Astrocyte (in vitro differentiated cells and primary cell): ENCODE data around the gene B4GALNT1. TPM values are rescaled to one million over a fixed set of nuclear protein-coding genes. Genes with fewer than 3 reads are reported as not detected.

Source experiments
- DNase-seq: peaks from one replicate; pipeline ENCODE4 v3.0.0-alpha.2; 2010; ENCODE audit warnings: low read depth
- FAIRE-seq: peaks from 2 replicates; lab custom pipeline; 2011; peaks lifted over from hg19 to GRCh38; lab: Jason Lieb, UNC
- H2AFZ ChIP-seq: 2 replicates; pipeline ENCODE4 v1.6.0; 2012; ENCODE audit warnings: low read depth, low read length, inconsistent platforms
- H3K27ac ChIP-seq: 2 replicates; pipeline ENCODE4 v1.5.1; 2011; ENCODE audit warnings: low read depth, low read length, inconsistent platforms
- H3K27me3 ChIP-seq: 2 replicates; pipeline ENCODE4 v1.6.0; 2011; ENCODE audit warnings: low read length, inconsistent platforms; ENCODE audit not compliant: insufficient read depth
- H3K36me3 ChIP-seq: 2 replicates; pipeline ENCODE4 v1.5.1; 2011; ENCODE audit warnings: low read length, inconsistent platforms; ENCODE audit not compliant: insufficient read depth
- H3K4me1 ChIP-seq: 2 replicates; pipeline ENCODE4 v1.5.1; 2011; ENCODE audit warnings: low read length, inconsistent platforms; ENCODE audit not compliant: insufficient read depth
- H3K4me2 ChIP-seq: 2 replicates; pipeline ENCODE4 v1.6.0; 2012; ENCODE audit warnings: low read length, inconsistent platforms
- H3K4me3 ChIP-seq: 2 replicates; pipeline ENCODE4 v1.5.1; 2011; ENCODE audit warnings: low read depth, mild to moderate bottlenecking, low read length, inconsistent platforms; ENCODE audit not compliant: insufficient read depth
- H3K79me2 ChIP-seq: 2 replicates; pipeline ENCODE4 v1.6.0; 2012; ENCODE audit warnings: mild to moderate bottlenecking, low read length, inconsistent platforms; ENCODE audit not compliant: insufficient read depth
- H3K9ac ChIP-seq: 2 replicates; pipeline ENCODE4 v1.6.0; 2012; ENCODE audit warnings: mild to moderate bottlenecking, low read length, inconsistent platforms
- H3K9me3 ChIP-seq: 2 replicates; pipeline ENCODE4 v1.5.1; 2012; ENCODE audit warnings: low read depth, mild to moderate bottlenecking, low read length, inconsistent platforms; ENCODE audit not compliant: insufficient read depth
- H4K20me1 ChIP-seq: 2 replicates; pipeline ENCODE4 v1.6.0; 2012; ENCODE audit warnings: low read length, inconsistent platforms; ENCODE audit not compliant: insufficient read depth
- H3K27ac Mint-ChIP-seq: one replicate; pipeline ENCODE4 v1.8.0; 2021; ENCODE audit warnings: mild to moderate bottlenecking, mixed read lengths; ENCODE audit not compliant: unreplicated experiment
- H3K27me3 Mint-ChIP-seq: one replicate; pipeline ENCODE4 v1.8.0; 2021; ENCODE audit warnings: low read depth, mixed read lengths; ENCODE audit not compliant: unreplicated experiment
- H3K36me3 Mint-ChIP-seq: one replicate; pipeline ENCODE4 v1.8.0; 2021; ENCODE audit warnings: low read depth, mixed read lengths; ENCODE audit not compliant: unreplicated experiment
- H3K4me1 Mint-ChIP-seq: one replicate; pipeline ENCODE4 v1.8.0; 2021; ENCODE audit warnings: low read depth, mixed read lengths; ENCODE audit not compliant: unreplicated experiment
- H3K4me3 Mint-ChIP-seq: one replicate; pipeline ENCODE4 v1.8.0; 2021; ENCODE audit warnings: mild to moderate bottlenecking, moderate library complexity, mixed read lengths; ENCODE audit not compliant: unreplicated experiment
- H3K9me3 Mint-ChIP-seq: one replicate; pipeline ENCODE4 v1.8.0; 2021; ENCODE audit warnings: mild to moderate bottlenecking, mixed read lengths; ENCODE audit not compliant: unreplicated experiment
- CTCF ChIP-seq: IDR thresholded peaks from 2 replicates; pipeline ENCODE4 v1.5.1; 2011; ENCODE audit warnings: low read depth, mild to moderate bottlenecking, inconsistent platforms, low read length, moderate library complexity; ENCODE audit not compliant: insufficient read depth
- EZH2 ChIP-seq: IDR thresholded peaks from 2 replicates; pipeline ENCODE4 v1.6.1; 2012; ENCODE audit warnings: mild to moderate bottlenecking, low read length, inconsistent platforms; ENCODE audit not compliant: insufficient read depth
- total RNA-seq: library from RNA; stranded (reverse); gene quantifications from 2 replicates; pipeline ENCODE4 v1.2.1, GENCODE V29; 2021

B4GALNT1 gene
- total RNA-seq, 1 donor from 2014 or later, result 2.5 TPM

- H3K4me3 Mint-ChIP-seq, result peak overlapping the region; percentile 78
- peaks cover 96% of the 10 kb centered on the region for H3K27me3 Mint-ChIP-seq
- H3K36me3 Mint-ChIP-seq, result peaks cover 42% of the 10 kb centered on the region
- H3K27ac Mint-ChIP-seq, result no peak overlapping the region
- Histone ChIP-seq H3K27ac (no peak overlapping the region), H3K4me2 (peak overlapping the region; percentile 91), H3K36me3 (no peaks in the 10 kb centered on the region), H3K4me3 (peak overlapping the region; percentile 36), H3K4me1 (peaks cover 9% of the 10 kb centered on the region), H3K9me3 (no peaks in the 10 kb centered on the region), H3K9ac (peak overlapping the region; percentile 26), H3K79me2 (no peaks in the 10 kb centered on the region), H3K27me3 (peaks cover 72% of the 10 kb centered on the region), H4K20me1 (peaks cover 22% of the 10 kb centered on the region), H2AFZ (peak overlapping the region; percentile 67)
- no peak for DNase-seq
- no peak for FAIRE-seq
- TF ChIP-seq EZH2 (no peak), CTCF (peak; percentile 59)
- H3K4me1 Mint-ChIP-seq, result peaks cover 5% of the 10 kb centered on the region
- peaks cover 9% of the 10 kb centered on the region for H3K9me3 Mint-ChIP-seq
Observed at GRCh38 chr12:57621497-57622292, 11.3 kb downstream of the B4GALNT1 start.

DNA sequence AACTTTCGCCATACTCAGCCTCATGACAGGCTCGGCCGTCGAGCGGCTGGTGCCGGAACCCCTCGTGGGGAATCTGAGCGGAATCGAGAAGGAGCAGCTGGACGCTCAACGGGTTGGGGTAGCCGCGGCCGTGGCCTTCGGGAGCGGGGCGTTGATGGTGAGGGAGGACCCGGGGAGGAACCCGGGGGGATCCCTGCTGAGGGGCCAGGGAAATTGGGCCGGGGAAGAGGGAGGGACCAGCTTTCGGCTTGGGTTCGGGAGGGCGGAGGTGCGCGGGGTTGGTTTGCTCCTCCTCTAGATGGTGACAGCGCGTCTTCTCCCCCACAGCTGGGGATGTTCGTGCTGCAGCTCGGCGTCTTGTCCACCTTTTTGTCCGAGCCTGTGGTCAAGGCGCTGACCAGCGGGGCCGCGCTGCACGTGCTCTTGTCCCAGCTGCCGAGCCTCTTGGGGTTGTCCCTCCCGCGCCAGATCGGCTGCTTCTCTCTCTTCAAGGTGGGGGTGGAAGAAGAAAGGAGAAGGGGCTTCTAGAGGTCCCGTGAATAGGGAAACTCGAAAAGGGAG lies 12.0 kb downstream of the B4GALNT1 start:
- Mint-ChIP-seq H3K4me3 (peak overlapping the region; percentile 69), H3K9me3 (peaks cover 9% of the 10 kb centered on the region), H3K36me3 (peaks cover 43% of the 10 kb centered on the region), H3K4me1 (peaks cover 8% of the 10 kb centered on the region), H3K27ac (no peak overlapping the region), H3K27me3 (peaks cover 93% of the 10 kb centered on the region)
- no peak for DNase-seq
- H3K9me3 ChIP-seq, result no peaks in the 10 kb centered on the region
- H3K9ac ChIP-seq, result peak overlapping the region; percentile 26
- H3K4me1 ChIP-seq, result peaks cover 9% of the 10 kb centered on the region
- H3K79me2 ChIP-seq, result no peaks in the 10 kb centered on the region
- TF ChIP-seq EZH2 (peak; percentile 89), CTCF (no peak)
- no peaks in the 10 kb centered on the region for H3K36me3 ChIP-seq
- peak overlapping the region; percentile 91 for H3K4me2 ChIP-seq
- no peak for FAIRE-seq
- peaks cover 65% of the 10 kb centered on the region for H3K27me3 ChIP-seq
- H3K27ac ChIP-seq, result no peak overlapping the region
- H2AFZ ChIP-seq, result peak overlapping the region; percentile 40
- peak overlapping the region; percentile 36 for H3K4me3 ChIP-seq
- peaks cover 24% of the 10 kb centered on the region for H4K20me1 ChIP-seq
